Measurements from ENCODE around the gene ISLR.

ISLR gene

DNA sequence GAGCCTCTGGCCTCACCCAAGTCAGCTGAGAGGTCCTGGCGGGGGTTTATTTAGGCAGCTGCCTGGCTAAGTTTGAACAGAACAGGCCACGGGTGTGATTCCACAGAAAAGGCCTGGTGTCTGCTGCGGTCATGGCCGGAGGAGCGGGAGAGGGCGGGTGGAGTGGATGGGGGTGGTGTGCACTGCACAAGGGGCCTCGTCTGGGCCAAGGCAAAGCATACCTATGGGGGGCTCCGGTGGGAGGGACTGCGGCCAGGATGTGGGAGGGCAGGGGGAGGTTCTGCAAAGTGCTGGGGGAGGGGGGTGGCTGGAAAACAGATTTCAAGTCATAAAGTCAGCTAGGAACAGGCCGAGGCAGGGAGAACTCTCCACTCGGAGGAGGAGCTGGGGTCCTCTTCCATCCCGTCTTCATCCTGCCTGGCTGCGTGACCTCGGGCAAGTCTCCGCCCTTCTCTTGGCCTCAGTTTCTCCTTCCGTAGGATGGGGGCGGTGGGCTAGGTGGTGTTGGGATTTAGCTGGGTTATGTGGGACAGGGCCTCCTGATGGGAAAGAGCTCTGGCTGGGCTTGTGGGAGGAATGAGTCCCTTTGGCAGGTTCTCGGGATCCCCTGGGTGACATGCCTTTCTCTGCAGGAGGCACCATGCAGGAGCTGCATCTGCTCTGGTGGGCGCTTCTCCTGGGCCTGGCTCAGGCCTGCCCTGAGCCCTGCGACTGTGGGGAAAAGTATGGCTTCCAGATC lies 878 bp downstream of the ISLR start:
- Histone ChIP-seq H3K27me3 (ENCODE audit: control insufficient read depth in 2 of 2, insufficient read depth in 2 of 2, low read length in 2 of 2) (no peaks in the 10 kb centered on the region), H3K36me3 (ENCODE audit: control insufficient read depth in 2 of 2, insufficient read depth in 2 of 2, low read length in 2 of 2) (no peaks in the 10 kb centered on the region), H3K4me1 (ENCODE audit: control insufficient read depth in 2 of 2, insufficient read depth in 2 of 2, low read length in 2 of 2) (peaks cover 0 to 2% of the 10 kb centered on the region in 2 donors), H3K9ac (ENCODE audit: low read depth in 1 of 2, low read length in 2 of 2) (peak overlapping the region in 1 of 2 donors; percentile 39), H3K4me3 (ENCODE audit: low read length in 2 of 2) (peak overlapping the region; percentile 37 to 46), H3K27ac (ENCODE audit: low read depth in 2 of 2, low read length in 2 of 2) (peak overlapping the region; percentile 45 to 61), H3K9me3 (ENCODE audit: control insufficient read depth in 2 of 2, low read length in 2 of 2) (no peaks in the 10 kb centered on the region)

DNA sequence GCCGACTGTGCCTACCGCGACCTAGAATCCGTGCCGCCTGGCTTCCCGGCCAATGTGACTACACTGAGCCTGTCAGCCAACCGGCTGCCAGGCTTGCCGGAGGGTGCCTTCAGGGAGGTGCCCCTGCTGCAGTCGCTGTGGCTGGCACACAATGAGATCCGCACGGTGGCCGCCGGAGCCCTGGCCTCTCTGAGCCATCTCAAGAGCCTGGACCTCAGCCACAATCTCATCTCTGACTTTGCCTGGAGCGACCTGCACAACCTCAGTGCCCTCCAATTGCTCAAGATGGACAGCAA lies 1.4 kb downstream of the ISLR start:
- H3K9ac ChIP-seq (ENCODE audit: low read depth in 1 of 2, low read length in 2 of 2), result peak overlapping the region in 1 of 2 donors; percentile 33
- H3K9me3 ChIP-seq (ENCODE audit: control insufficient read depth in 2 of 2, low read length in 2 of 2), result no peaks in the 10 kb centered on the region
- no peaks in the 10 kb centered on the region for H3K36me3 ChIP-seq (ENCODE audit: control insufficient read depth in 2 of 2, insufficient read depth in 2 of 2, low read length in 2 of 2)
- no peak overlapping the region for H3K27ac ChIP-seq (ENCODE audit: low read depth in 2 of 2, low read length in 2 of 2)
- H3K4me1 ChIP-seq (ENCODE audit: control insufficient read depth in 2 of 2, insufficient read depth in 2 of 2, low read length in 2 of 2), result peaks cover 0 to 2% of the 10 kb centered on the region in 2 donors
- H3K4me3 ChIP-seq (ENCODE audit: low read length in 2 of 2), result peak overlapping the region; percentile 37 to 46
- H3K27me3 ChIP-seq (ENCODE audit: control insufficient read depth in 2 of 2, insufficient read depth in 2 of 2, low read length in 2 of 2), result no peaks in the 10 kb centered on the region

DNA sequence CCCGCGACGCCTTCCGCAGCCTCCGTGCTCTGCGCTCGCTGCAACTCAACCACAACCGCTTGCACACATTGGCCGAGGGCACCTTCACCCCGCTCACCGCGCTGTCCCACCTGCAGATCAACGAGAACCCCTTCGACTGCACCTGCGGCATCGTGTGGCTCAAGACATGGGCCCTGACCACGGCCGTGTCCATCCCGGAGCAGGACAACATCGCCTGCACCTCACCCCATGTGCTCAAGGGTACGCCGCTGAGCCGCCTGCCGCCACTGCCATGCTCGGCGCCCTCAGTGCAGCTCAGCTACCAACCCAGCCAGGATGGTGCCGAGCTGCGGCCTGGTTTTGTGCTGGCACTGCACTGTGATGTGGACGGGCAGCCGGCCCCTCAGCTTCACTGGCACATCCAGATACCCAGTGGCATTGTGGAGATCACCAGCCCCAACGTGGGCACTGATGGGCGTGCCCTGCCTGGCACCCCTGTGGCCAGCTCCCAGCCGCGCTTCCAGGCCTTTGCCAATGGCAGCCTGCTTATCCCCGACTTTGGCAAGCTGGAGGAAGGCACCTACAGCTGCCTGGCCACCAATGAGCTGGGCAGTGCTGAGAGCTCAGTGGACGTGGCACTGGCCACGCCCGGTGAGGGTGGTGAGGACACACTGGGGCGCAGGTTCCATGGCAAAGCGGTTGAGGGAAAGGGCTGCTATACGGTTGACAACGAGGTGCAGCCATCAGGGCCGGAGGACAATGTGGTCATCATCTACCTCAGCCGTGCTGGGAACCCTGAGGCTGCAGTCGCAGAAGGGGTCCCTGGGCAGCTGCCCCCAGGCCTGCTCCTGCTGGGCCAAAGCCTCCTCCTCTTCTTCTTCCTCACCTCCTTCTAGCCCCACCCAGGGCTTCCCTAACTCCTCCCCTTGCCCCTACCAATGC lies 2.0 kb downstream of the ISLR start:
- Histone ChIP-seq H3K4me1 (ENCODE audit: control insufficient read depth in 2 of 2, insufficient read depth in 2 of 2, low read length in 2 of 2) (peaks cover 0 to 2% of the 10 kb centered on the region in 2 donors), H3K9me3 (ENCODE audit: control insufficient read depth in 2 of 2, low read length in 2 of 2) (no peaks in the 10 kb centered on the region), H3K9ac (ENCODE audit: low read depth in 1 of 2, low read length in 2 of 2) (no peak overlapping the region), H3K27ac (ENCODE audit: low read depth in 2 of 2, low read length in 2 of 2) (no peak overlapping the region), H3K27me3 (ENCODE audit: control insufficient read depth in 2 of 2, insufficient read depth in 2 of 2, low read length in 2 of 2) (no peaks in the 10 kb centered on the region), H3K36me3 (ENCODE audit: control insufficient read depth in 2 of 2, insufficient read depth in 2 of 2, low read length in 2 of 2) (no peaks in the 10 kb centered on the region), H3K4me3 (ENCODE audit: low read length in 2 of 2) (peak overlapping the region; percentile 37 to 46)

DNA sequence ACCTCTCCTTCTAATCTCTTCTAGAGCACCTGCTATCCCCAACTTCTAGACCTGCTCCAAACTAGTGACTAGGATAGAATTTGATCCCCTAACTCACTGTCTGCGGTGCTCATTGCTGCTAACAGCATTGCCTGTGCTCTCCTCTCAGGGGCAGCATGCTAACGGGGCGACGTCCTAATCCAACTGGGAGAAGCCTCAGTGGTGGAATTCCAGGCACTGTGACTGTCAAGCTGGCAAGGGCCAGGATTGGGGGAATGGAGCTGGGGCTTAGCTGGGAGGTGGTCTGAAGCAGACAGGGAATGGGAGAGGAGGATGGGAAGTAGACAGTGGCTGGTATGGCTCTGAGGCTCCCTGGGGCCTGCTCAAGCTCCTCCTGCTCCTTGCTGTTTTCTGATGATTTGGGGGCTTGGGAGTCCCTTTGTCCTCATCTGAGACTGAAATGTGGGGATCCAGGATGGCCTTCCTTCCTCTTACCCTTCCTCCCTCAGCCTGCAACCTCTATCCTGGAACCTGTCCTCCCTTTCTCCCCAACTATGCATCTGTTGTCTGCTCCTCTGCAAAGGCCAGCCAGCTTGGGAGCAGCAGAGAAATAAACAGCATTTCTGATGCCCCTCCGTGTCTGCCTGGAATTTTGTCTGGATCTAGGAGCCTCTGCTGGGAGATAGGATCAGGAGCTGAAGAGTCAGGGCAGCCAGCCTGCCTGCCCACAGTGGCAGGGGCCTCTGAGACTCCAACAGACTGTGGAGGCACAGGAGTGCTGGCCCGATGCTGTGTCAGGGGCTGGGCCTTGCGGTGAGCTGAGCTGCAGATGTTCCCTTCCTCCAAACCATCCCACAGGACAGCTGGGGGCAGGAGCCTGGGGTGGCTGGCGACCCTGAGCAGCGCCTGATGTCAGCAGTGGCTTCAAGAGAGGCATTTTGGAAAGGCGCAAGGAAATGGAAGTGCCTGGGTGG lies 3.0 kb downstream of the ISLR start:
- no peak overlapping the region for H3K27ac ChIP-seq (ENCODE audit: low read depth in 2 of 2, low read length in 2 of 2)
- H3K27me3 ChIP-seq (ENCODE audit: control insufficient read depth in 2 of 2, insufficient read depth in 2 of 2, low read length in 2 of 2), result no peaks in the 10 kb centered on the region
- H3K36me3 ChIP-seq (ENCODE audit: control insufficient read depth in 2 of 2, insufficient read depth in 2 of 2, low read length in 2 of 2), result no peaks in the 10 kb centered on the region
- H3K9me3 ChIP-seq (ENCODE audit: control insufficient read depth in 2 of 2, low read length in 2 of 2), result no peaks in the 10 kb centered on the region
- H3K4me1 ChIP-seq (ENCODE audit: control insufficient read depth in 2 of 2, insufficient read depth in 2 of 2, low read length in 2 of 2), result peaks cover 0 to 2% of the 10 kb centered on the region in 2 donors
- no peak overlapping the region for H3K4me3 ChIP-seq (ENCODE audit: low read length in 2 of 2)
- H3K9ac ChIP-seq (ENCODE audit: low read depth in 1 of 2, low read length in 2 of 2), result no peak overlapping the region

DNA sequence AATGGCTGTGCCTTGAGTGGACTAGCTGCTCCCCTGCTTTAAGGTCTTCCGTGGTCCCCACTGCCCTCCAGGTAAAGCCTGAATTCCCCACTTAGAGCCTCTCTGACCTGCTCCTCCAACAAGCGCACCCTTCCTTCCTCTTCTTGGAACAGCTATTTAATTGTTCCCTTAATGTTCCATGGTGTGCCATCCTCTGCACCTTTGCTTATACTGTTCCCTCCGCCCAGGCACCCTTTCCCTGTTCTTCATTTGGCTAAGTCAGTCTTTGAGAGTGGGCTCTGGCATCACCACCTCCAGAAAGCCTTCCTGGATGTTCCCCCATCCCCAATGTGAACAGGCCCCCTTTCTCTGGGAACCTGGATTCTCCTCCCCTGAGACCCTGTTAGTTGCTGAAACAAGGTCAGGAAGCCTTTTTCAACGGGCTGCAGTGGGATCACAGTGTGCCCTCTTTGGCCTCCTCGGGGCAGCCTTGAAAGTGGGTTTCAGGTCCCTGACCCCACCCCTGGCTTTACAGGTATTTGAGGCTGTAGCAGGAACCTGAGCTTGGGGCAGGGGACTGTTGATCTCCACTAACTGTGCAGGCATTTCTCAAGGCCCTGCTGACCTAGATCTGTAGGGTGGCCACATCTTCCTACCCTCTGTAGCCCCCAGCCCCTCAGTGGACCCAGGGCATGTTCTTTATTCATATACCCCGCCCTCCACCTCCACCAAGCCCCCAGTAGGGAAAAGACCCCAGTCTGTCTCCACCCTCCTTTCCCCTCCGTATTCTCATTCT lies 5.0 kb downstream of the ISLR start:
- H3K4me1 ChIP-seq (ENCODE audit: control insufficient read depth in 2 of 2, insufficient read depth in 2 of 2, low read length in 2 of 2), result peaks cover 0 to 2% of the 10 kb centered on the region in 2 donors
- no peak overlapping the region for H3K9ac ChIP-seq (ENCODE audit: low read depth in 1 of 2, low read length in 2 of 2)
- no peaks in the 10 kb centered on the region for H3K36me3 ChIP-seq (ENCODE audit: control insufficient read depth in 2 of 2, insufficient read depth in 2 of 2, low read length in 2 of 2)
- H3K27me3 ChIP-seq (ENCODE audit: control insufficient read depth in 2 of 2, insufficient read depth in 2 of 2, low read length in 2 of 2), result no peaks in the 10 kb centered on the region
- no peaks in the 10 kb centered on the region for H3K9me3 ChIP-seq (ENCODE audit: control insufficient read depth in 2 of 2, low read length in 2 of 2)
- H3K27ac ChIP-seq (ENCODE audit: low read depth in 2 of 2, low read length in 2 of 2), result no peak overlapping the region
- H3K4me3 ChIP-seq (ENCODE audit: low read length in 2 of 2), result no peak overlapping the region

DNA sequence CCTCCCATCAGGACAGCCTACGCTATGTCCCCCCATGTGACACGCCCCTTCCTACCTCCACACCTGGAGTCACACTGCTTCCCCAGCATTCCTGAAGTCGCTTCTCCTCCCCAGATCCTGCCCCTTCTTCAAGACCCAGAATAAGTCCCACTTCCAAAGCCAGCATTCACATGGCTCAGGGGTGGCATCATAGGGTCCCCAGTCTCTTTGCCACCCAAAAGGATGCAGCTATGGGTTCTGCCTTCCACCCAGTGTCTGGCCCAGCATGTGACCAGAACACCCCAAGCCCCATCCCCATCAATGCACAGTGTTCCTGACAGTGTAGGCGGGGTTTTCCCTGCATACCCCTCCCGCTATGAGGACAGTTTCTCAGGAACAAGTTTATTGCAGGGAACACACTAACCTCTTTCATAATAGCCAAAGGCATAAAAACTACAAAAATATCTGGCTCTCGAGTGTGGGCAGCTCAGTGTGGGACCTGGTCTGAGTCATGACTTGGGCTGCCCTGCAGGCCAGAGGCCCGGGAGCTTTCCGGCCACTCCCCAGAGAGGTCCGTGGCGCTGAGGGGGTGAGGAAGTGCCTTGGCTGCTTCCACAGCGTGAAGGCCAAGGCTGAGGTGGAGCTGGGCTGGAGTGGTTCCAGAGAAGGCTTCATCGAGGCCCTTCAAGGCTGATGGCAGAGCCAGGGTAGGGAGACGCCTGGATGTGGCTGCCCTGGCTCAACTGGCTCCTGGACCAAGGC lies 5.8 kb downstream of the ISLR start:
- Histone ChIP-seq H3K36me3 (ENCODE audit: control insufficient read depth in 2 of 2, insufficient read depth in 2 of 2, low read length in 2 of 2) (no peaks in the 10 kb centered on the region), H3K9ac (ENCODE audit: low read depth in 1 of 2, low read length in 2 of 2) (no peak overlapping the region), H3K27me3 (ENCODE audit: control insufficient read depth in 2 of 2, insufficient read depth in 2 of 2, low read length in 2 of 2) (no peaks in the 10 kb centered on the region), H3K9me3 (ENCODE audit: control insufficient read depth in 2 of 2, low read length in 2 of 2) (no peaks in the 10 kb centered on the region), H3K4me1 (ENCODE audit: control insufficient read depth in 2 of 2, insufficient read depth in 2 of 2, low read length in 2 of 2) (peaks cover 0 to 2% of the 10 kb centered on the region in 2 donors), H3K27ac (ENCODE audit: low read depth in 2 of 2, low read length in 2 of 2) (peak overlapping the region; percentile 16 to 28), H3K4me3 (ENCODE audit: low read length in 2 of 2) (no peak overlapping the region)

DNA sequence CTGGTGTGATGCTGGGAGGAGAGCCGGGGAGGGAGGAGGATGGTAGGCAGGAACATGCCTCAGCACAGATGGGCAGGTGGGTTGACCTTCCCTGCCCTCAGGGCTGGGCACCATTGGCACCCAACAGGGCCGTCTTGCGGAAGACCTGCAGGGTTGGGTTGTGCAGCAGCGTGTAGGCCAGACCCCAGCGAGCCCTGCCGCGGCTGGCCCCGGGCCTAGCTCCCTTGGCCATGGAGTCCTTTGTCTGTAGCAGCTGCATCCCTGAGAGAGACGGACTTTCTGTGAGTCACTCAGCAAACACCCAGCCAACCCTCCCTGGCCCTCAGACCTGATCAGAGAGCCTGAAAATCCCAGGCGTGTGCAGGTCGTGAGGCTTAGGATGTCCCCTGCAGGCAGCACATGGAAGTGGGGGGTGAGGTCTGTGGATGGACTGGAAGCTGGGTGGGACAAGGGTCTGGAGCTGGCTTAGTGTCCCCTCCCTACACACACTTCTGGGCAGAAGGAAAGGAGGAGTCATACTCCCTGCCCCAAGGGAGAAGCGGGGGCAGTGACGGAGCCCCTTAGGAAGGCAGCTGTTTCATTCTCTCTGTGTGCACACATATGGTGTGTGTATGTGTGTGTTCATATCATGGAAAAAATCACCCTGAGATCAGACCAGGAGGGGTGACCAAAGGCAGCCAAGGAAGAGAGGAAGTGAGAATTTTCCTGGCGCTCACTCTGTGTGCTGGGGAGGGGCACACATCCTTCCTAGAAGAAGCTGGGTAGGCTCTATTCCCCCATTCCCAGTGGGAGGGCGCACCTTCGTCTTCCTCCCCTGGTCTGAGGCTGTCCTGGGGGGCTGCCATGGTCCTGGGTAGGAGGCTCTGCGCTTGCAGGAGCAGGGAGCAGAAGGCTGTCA lies 6.7 kb downstream of the ISLR start:
- no peaks in the 10 kb centered on the region for H3K9me3 ChIP-seq (ENCODE audit: control insufficient read depth in 2 of 2, low read length in 2 of 2)
- H3K27ac ChIP-seq (ENCODE audit: low read depth in 2 of 2, low read length in 2 of 2), result peak overlapping the region; percentile 16 to 28
- H3K36me3 ChIP-seq (ENCODE audit: control insufficient read depth in 2 of 2, insufficient read depth in 2 of 2, low read length in 2 of 2), result no peaks in the 10 kb centered on the region
- no peak overlapping the region for H3K9ac ChIP-seq (ENCODE audit: low read depth in 1 of 2, low read length in 2 of 2)
- no peak overlapping the region for H3K4me3 ChIP-seq (ENCODE audit: low read length in 2 of 2)
- H3K4me1 ChIP-seq (ENCODE audit: control insufficient read depth in 2 of 2, insufficient read depth in 2 of 2, low read length in 2 of 2), result peaks cover 0 to 2% of the 10 kb centered on the region in 2 donors
- H3K27me3 ChIP-seq (ENCODE audit: control insufficient read depth in 2 of 2, insufficient read depth in 2 of 2, low read length in 2 of 2), result no peaks in the 10 kb centered on the region

DNA sequence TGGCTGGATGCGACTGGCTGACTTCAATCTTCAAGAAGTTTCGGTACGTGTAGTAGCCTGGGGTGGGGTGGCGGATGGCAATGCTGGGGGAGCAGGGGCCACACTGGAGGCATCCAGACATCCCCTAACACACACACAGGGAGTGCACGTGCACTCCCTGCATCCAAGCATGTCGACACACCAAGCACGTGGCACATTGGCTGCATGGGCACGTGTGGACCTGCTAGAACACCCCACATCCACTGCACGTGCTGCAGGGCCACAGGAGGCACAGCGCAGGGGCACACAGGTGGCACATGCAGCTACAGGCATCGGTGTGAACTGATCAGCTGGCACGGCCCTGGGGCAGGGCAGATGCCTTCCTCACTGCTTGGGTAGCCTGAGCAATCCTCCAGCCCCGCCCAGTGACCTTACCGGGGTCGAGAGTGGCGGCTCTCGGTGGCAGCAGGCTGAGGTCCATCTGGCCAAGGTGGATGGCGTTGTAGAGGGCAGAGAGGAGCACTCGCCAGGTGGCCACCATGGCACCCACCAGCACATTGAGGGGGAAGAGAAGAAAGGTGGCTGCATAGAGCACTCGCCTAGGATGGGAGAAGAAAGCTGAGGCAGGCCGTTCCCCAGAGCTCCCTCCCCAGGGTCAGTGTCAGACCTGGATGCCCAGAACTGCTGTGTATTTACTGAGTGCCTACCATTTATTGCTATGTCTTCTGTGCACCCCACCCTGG lies 7.5 kb downstream of the ISLR start:
- Histone ChIP-seq H3K9ac (ENCODE audit: low read depth in 1 of 2, low read length in 2 of 2) (no peak overlapping the region), H3K27ac (ENCODE audit: low read depth in 2 of 2, low read length in 2 of 2) (no peak overlapping the region), H3K4me1 (ENCODE audit: control insufficient read depth in 2 of 2, insufficient read depth in 2 of 2, low read length in 2 of 2) (no peaks in the 10 kb centered on the region)

More for the DNA sequence above, 7.5 kb downstream of the ISLR start:
- no peaks in the 10 kb centered on the region for H3K27me3 ChIP-seq (ENCODE audit: control insufficient read depth in 2 of 2, insufficient read depth in 2 of 2, low read length in 2 of 2)
- H3K4me3 ChIP-seq (ENCODE audit: low read length in 2 of 2), result no peak overlapping the region
- no peaks in the 10 kb centered on the region for H3K9me3 ChIP-seq (ENCODE audit: control insufficient read depth in 2 of 2, low read length in 2 of 2)
- H3K36me3 ChIP-seq (ENCODE audit: control insufficient read depth in 2 of 2, insufficient read depth in 2 of 2, low read length in 2 of 2), result no peaks in the 10 kb centered on the region
